GM21447 (cell line): ENCODE data around the gene GRIP2.

Experiments
- ATAC-seq: cut with Tn5 transposase; IDR thresholded peaks from one replicate; pipeline ENCODE4 v1.9.1; 2021; ENCODE audit not compliant: unreplicated experiment

Gene GRIP2

GRCh38 chr3:14508505-14508819, 31.7 kb downstream of the GRIP2 start:
- ATAC-seq: no peak

- ATAC-seq: no peak
Observed at GRCh38 chr3:14507757-14508504, 32.2 kb downstream of the GRIP2 start.

GRCh38 chr3:14507305-14507741, 32.8 kb downstream of the GRIP2 start:
- no peak for ATAC-seq

- ATAC-seq: no peak
Observed at GRCh38 chr3:14506626-14507304, 33.4 kb downstream of the GRIP2 start.

GRCh38 chr3:14505803-14506500, 34.2 kb downstream of the GRIP2 start:
- ATAC-seq: no peak

- no peak for ATAC-seq
Observed at GRCh38 chr3:14505001-14505802, 34.9 kb downstream of the GRIP2 start.

- no peak for ATAC-seq
Observed at GRCh38 chr3:14503706-14504065, 36.5 kb downstream of the GRIP2 start.

- ATAC-seq: no peak
Observed at GRCh38 chr3:14503033-14503705, 37.0 kb downstream of the GRIP2 start.

GRCh38 chr3:14502472-14502871, 37.7 kb downstream of the GRIP2 start:
- ATAC-seq: no peak

- ATAC-seq: no peak
Observed at GRCh38 chr3:14497321-14497720, 42.8 kb downstream of the GRIP2 start.

GRCh38 chr3:14496351-14496750, 43.8 kb downstream of the GRIP2 start:
- ATAC-seq: no peak

- no peak for ATAC-seq
Observed at GRCh38 chr3:14494973-14495300, 45.2 kb downstream of the GRIP2 start.

GRCh38 chr3:14494279-14494972, 45.7 kb downstream of the GRIP2 start:
- ATAC-seq: no peak

- ATAC-seq: no peak
Observed at GRCh38 chr3:14492948-14493881, 46.9 kb downstream of the GRIP2 start.

- no peak for ATAC-seq
Observed at GRCh38 chr3:14491396-14492190, 48.5 kb downstream of the GRIP2 start.

GRCh38 chr3:14490831-14491230, 49.3 kb downstream of the GRIP2 start:
- ATAC-seq: no peak

GRCh38 chr3:14490255-14490654, 49.9 kb downstream of the GRIP2 start:
- ATAC-seq: no peak

- no peak for ATAC-seq
Observed at GRCh38 chr3:14489641-14490040, 50.5 kb downstream of the GRIP2 start.
